NT2/D1 (cell line): ENCODE data around the gene KIT.

ENCODE experiments used
- SUZ12 ChIP-seq: IDR thresholded peaks from 2 replicates; pipeline ENCODE4 v1.6.1; 2011; ENCODE audit not compliant: insufficient read length, insufficient read depth; ENCODE audit errors: extremely low read depth
- YY1 ChIP-seq: IDR thresholded peaks from 2 replicates; pipeline ENCODE4 v1.6.1; 2011; ENCODE audit not compliant: insufficient read length, insufficient read depth

DNA sequence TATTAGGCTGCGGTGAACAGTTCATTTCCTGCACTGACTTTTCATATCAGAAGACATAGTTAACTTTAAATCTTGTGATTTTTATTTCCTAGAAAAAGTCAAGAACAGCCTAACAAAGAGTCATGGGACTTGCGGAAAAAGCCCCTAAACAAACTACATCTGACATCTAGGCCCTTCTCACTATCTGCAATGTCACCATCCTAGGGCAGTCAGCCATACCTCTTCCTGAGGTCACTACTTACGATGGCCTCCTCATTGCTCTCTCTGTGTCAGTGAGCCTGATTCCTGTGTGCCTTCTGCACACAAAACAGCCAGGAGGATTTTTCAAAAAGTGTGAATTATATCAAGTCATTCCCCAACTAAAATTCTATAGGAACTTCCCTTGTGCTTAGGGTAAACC lies 22.4 kb upstream of the KIT start:
- TF ChIP-seq YY1 (no peak), SUZ12 (no peak)
